HG02623 (cell line): Measurements from ENCODE around the gene MPI.
"Not testable (repeated sequence)": the region's sequence is repeated elsewhere in the genome, so short reads cannot be mapped to it uniquely, and the experiment has no call there.

Source experiments
- ATAC-seq: cut with Tn5 transposase; IDR thresholded peaks from one replicate; pipeline ENCODE4 v1.9.1; 2021; ENCODE audit warnings: moderate library complexity; ENCODE audit not compliant: unreplicated experiment

MPI gene

GRCh38 chr15:74928771-74929198, 38.9 kb downstream of the MPI start:
- ATAC-seq = no peak

GRCh38 chr15:74933573-74933972, 43.7 kb downstream of the MPI start:
- no peak for ATAC-seq

- not testable (repeated sequence) for ATAC-seq
These were observed 45.4 kb downstream of the MPI start for GRCh38 chr15:74935193-74935592.

DNA sequence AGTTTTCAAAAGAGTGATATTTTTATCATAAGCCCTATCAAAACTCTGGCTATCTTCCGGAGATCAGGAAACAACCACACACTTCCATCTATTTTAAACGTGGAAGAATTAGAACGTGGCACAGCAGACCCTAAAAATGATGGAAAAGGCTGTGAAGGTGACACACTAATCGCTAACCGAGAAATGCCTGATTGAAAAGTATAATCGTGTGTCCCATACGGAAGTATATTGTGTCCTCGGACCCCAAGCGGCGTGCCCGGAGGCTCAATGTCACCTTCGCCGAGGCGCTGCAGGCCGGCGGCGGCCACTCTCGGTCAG, 47.4 kb downstream of the MPI start:
- no peak for ATAC-seq

DNA sequence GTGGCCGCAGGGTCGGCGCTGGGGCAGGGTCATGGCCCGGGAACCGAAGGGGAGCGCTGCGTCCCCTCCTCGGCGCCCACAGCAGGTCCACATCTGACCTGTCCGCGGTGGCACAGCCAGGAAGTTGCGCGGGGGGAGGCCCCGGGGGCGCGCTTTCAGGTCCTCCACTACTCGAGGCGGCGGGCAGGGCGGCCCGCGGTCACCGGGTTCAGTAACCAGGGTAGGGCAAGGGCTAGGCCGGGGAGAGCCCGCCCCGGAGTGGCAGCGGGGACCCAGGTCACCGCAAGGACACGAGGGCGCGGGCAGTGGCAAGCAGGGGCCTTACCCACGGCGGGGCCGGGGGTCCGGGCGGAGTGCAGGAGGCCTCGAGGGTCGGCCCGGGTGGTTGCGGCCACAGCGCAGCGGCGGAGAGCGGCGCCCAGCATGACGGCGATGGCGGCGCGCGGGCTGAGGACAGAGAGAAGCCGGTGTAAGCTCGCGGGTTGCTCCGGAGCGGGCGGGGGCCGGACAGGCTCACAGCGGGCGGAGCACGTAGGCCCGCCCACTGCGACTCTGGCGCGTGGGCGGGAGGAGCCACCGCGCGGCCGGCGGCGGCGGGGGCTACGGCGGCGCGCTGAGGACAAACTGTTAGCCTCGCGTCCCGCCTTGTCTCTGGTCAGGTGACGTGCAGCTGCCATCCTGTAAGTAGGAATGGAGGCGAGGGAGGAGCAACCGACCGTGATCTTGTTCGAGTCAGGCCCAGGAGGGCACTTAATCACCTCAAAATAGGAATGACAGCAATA, 47.9 kb downstream of the MPI start, which contains the start of gene COX5A:
Gene COX5A (minus strand): TSS at position 484 of the 782 bp plus-strand sequence. CDS start 59 bp downstream, at position 425.
- peak; percentile 90 for ATAC-seq

DNA sequence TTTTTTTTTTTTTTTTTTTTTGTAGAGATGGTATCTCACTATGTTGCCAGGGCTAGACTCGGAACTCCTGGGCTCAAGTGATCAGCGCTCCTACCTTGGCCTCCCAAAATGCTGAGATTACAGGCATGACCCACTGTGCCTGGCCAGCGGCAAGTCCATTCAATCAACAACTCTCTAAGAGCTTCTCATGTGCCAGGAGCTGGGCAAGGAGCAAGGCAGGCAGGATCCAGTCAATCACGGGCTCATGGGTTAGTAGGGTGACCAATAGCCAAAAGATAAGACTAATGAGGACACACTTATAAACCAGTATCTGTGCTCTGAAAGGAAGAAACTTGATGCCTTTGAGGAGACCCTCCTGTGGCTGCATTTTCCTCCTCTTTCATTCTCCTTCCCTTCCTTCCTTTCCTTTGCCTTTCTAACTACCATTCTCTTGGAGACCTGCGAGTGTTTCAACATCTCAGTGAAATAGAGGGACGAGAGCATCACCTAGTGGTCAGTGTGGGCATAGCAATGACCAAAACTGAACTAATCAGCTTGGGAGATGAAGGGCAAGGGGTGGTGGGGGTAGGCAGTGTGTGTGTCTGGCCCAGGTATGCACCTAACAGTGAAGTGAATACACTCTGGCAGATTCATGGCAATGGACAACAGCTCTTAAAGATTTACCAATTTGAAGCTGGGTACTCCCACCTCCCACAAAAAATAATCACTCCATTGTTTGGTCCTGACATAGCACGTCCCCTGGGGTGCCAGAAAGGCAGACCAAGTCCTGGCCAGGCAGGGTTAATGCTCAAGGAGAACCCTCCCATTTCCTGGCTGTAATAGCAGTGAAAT, 60.5 kb downstream of the MPI start:
- ATAC-seq = no peak

DNA sequence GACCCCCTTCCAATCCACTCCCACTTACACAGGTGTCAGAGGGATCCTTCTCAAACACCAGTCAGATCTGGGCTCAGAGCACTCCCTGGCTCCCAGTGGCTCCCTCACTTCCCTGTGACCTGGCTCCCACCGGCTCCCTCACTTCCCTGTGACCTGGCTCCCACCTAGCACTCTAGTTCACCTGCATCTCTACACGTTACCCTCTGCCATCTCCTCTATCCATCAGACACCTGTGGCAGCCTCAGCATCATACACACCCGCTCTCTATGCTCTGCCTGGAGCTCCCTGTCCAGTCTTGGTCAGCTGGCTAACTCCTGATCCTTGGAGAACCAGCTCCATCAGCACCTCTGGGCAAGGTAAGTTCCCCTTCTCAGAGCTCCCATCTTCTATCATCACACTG, 61.2 kb downstream of the MPI start:
- ATAC-seq = no peak
